Spleen (tissue), 11 donors: ENCODE measurements around the gene ANKRD11. TPM values are rescaled to one million over a fixed set of nuclear protein-coding genes. Genes with fewer than 3 reads are reported as not detected.

ENCODE experiments used
- DNase-seq: peaks from one replicate; pipeline ENCODE4 v3.0.0-alpha.2; 2020
- H3K27ac ChIP-seq, 8 donors: fragments of 200-600 bp; sonication (generic) in 7 of 8; 1 replicate in 4 of 8; 2 replicates in 4 of 8; pipeline versions ENCODE4 v1.5.0 to v1.8.0; 2016 to 2021; ENCODE audit warnings: inconsistent platforms in 4 of 8, mild to moderate bottlenecking in 4 of 8, moderate library complexity in 1 of 8
- H3K27me3 ChIP-seq, 7 donors: fragments of 200-600 bp; sonication (generic) in 6 of 7; replicated peaks in 1 of 7; 1 replicate in 4 of 7; 2 replicates in 3 of 7; pipeline versions ENCODE4 v1.5.0 to v1.8.0; 2016 to 2021; ENCODE audit warnings: inconsistent platforms in 3 of 7, mild to moderate bottlenecking in 1 of 7
- H3K36me3 ChIP-seq, 6 donors: fragments of 200-600 bp; sonication (generic) in 5 of 6; 1 replicate in 4 of 6; 2 replicates in 2 of 6; pipeline versions ENCODE4 v1.5.0 to v1.8.0; 2016 to 2021; ENCODE audit warnings: inconsistent platforms in 2 of 6
- H3K4me1 ChIP-seq, 6 donors: fragments of 200-600 bp; sonication (generic) in 5 of 6; 1 replicate in 3 of 6; 2 replicates in 3 of 6; pipeline versions ENCODE4 v1.5.0 to v1.8.0; 2016 to 2021; ENCODE audit warnings: inconsistent platforms in 3 of 6
- H3K4me3 ChIP-seq, 8 donors: fragments of 200-600 bp; sonication (generic) in 7 of 8; 1 replicate in 4 of 8; 2 replicates in 4 of 8; pipeline versions ENCODE4 v1.5.0 to v1.8.0; 2016 to 2021; ENCODE audit warnings: inconsistent platforms in 4 of 8, mild to moderate bottlenecking in 4 of 8, moderate library complexity in 2 of 8
- H3K9me3 ChIP-seq, 8 donors: fragments of 200-600 bp; sonication (generic) in 7 of 8; 1 replicate in 4 of 8; 2 replicates in 4 of 8; pipeline versions ENCODE4 v1.5.0 to v1.8.0; 2016 to 2021; ENCODE audit warnings: inconsistent platforms in 4 of 8
- CTCF ChIP-seq, 11 experiments: fragments of 200-600 bp in 7 of 11; fragments of 450-650 bp in 4 of 11; sonication (generic) in 4 of 11; IDR thresholded peaks in 8 of 11; conservative IDR thresholded peaks in 3 of 11; 1 replicate in 7 of 11; 2 replicates in 4 of 11; pipeline versions ENCODE4 v1.4.0 to v1.8.0; 2016 to 2021; ENCODE audit warnings: antibody characterized with exemption in 11 of 11, inconsistent platforms in 4 of 11, mild to moderate bottlenecking in 1 of 11
- POLR2A ChIP-seq, 3 donors: fragments of 450-650 bp; IDR thresholded peaks; one replicate each; pipeline ENCODE4 v1.5.1; 2017; ENCODE audit warnings: antibody characterized with exemption in 3 of 3, mild to moderate bottlenecking in 1 of 3
- POLR2AphosphoS5 ChIP-seq, 3 donors: sonication (generic); formaldehyde crosslinking; IDR thresholded peaks; one replicate each; pipeline ENCODE4 v1.5.1; 2017; ENCODE audit warnings: antibody characterized with exemption in 3 of 3
- WGBS, 5 donors: extraction: QIAGEN DNeasy Blood & Tissue Kit in 3 of 5; methylation state at CpG; one replicate each; pipeline versions ENCODE4 v1.1.5 to v1.1.7; 2013 to 2018; 5-methylcytosine and 5-hydroxymethylcytosine counted together
- intact Hi-C: fragments of 100-400 bp; cut with DNase I; formaldehyde crosslinking; loops from one replicate; pipeline ENCODE4 v1.15.0; 2023; ENCODE audit warnings: low total_unique reads
- polyA plus RNA-seq, 3 donors: library from polyadenylated mRNA; stranded (reverse); fragments of 200-250 nt; gene quantifications; one replicate each; pipeline ENCODE4 v1.2.1, GENCODE V29; 2013
- total RNA-seq, 7 donors: library from RNA; depleted of rRNA in 3 of 7; stranded (reverse); fragments of >200 nt in 3 of 7; fragmentation: NEBNext Ultra II Directional in 4 of 7; extraction: Animal tissue kit (Norgen Biotek cat#: 25700) in 4 of 7; gene quantifications; one replicate each; pipeline versions ENCODE4 v1.1.0 to v1.2.1, GENCODE V29; 2016 to 2021
- donor health status: healthy with polysubstance abuse.
- donor health status: DM: no; HTN: no; CAD: no; lungs with moderate emphysema.
- donor health status: DM: no; HTN: no; CAD: no.
- donor health status: Bipolar disorder and iron deficiency.
- donor health status: healthy.
- donor health status: DM: no; HTN: no; CAD: no.
- donor health status: DM: yes; HTN: yes; CAD: no.

Gene ANKRD11
- total and polyA plus RNA-seq, 10 donors, result 29.0 to 203 (median 128) TPM

- intact Hi-C loops, result no loop called here
- no peaks in the 10 kb centered on the region for H3K27me3 ChIP-seq
- peaks cover 0 to 14% (median 10%) of the 10 kb centered on the region in 8 donors for H3K9me3 ChIP-seq
- H3K4me3 ChIP-seq, result peak overlapping the region in 1 of 8 donors; percentile 24
- peak; percentile 83 for DNase-seq
- peak in 2 of 3 donors; percentile 42 to 66 for TF ChIP-seq POLR2AphosphoS5 (IDR thresholded peaks at IDR 0.05)
- TF ChIP-seq POLR2A (IDR thresholded peaks at IDR 0.05), result no peak
- peaks cover 0 to 32% (median 8%) of the 10 kb centered on the region in 6 donors for H3K36me3 ChIP-seq
- 69 to 84% (median 74%) methylated on average over 19 of the region's 19 CpGs for WGBS, 5 donors
- H3K4me1 ChIP-seq, result peaks cover 11 to 100% (median 68%) of the 10 kb centered on the region in 6 donors
- peak overlapping the region in 2 of 8 donors; percentile 9 to 24 for H3K27ac ChIP-seq
These were observed 115.3 kb downstream of the ANKRD11 start for GRCh38 chr16:89375021-89375420.

GRCh38 chr16:89374393-89374960 is 115.9 kb downstream of the ANKRD11 start:
- intact Hi-C loops, result no loop called here
- H3K27me3 ChIP-seq, result no peaks in the 10 kb centered on the region
- H3K36me3 ChIP-seq, result peaks cover 0 to 34% (median 8%) of the 10 kb centered on the region in 6 donors
- WGBS, 5 donors, result 65 to 80% (median 74%) methylated on average over 17 to 18 of the region's 18 CpGs
- H3K27ac ChIP-seq, result peak overlapping the region in 2 of 8 donors; percentile 9 to 21
- TF ChIP-seq CTCF (IDR thresholded peaks at IDR 0.05 in 8 of 11, conservative IDR thresholded peaks at IDR 0.05 in 3 of 11) (no peak), POLR2AphosphoS5 (IDR thresholded peaks at IDR 0.05) (no peak), POLR2A (IDR thresholded peaks at IDR 0.05) (no peak)
- peaks cover 0 to 14% (median 10%) of the 10 kb centered on the region in 8 donors for H3K9me3 ChIP-seq
- DNase-seq, result no peak
- no peak overlapping the region for H3K4me3 ChIP-seq
- H3K4me1 ChIP-seq, result peaks cover 12 to 100% (median 68%) of the 10 kb centered on the region in 6 donors

- no peak overlapping the region for H3K27ac ChIP-seq
These were observed 116.8 kb downstream of the ANKRD11 start for GRCh38 chr16:89373355-89374110.

More at GRCh38 chr16:89373355-89374110, 116.8 kb downstream of the ANKRD11 start:
- peaks cover 0 to 14% (median 10%) of the 10 kb centered on the region in 8 donors for H3K9me3 ChIP-seq
- WGBS, 5 donors, result 81 to 91% (median 87%) methylated on average over 32 of the region's 32 CpGs
- peaks cover 13 to 100% (median 68%) of the 10 kb centered on the region in 6 donors for H3K4me1 ChIP-seq
- TF ChIP-seq POLR2AphosphoS5 (IDR thresholded peaks at IDR 0.05) (peak in 2 of 3 donors; percentile 21 to 56), CTCF (IDR thresholded peaks at IDR 0.05 in 8 of 11, conservative IDR thresholded peaks at IDR 0.05 in 3 of 11) (no peak), POLR2A (IDR thresholded peaks at IDR 0.05) (no peak)
- no peaks in the 10 kb centered on the region for H3K27me3 ChIP-seq
- intact Hi-C loops, result no loop called here
- H3K4me3 ChIP-seq, result no peak overlapping the region
- H3K36me3 ChIP-seq, result peaks cover 0 to 34% (median 8%) of the 10 kb centered on the region in 6 donors
- DNase-seq, result no peak
